A172 (cell line): ENCODE measurements around the gene FBLN1. TPM values are rescaled to one million over a fixed set of nuclear protein-coding genes. Genes with fewer than 3 reads are reported as not detected.
"Not testable (repeated sequence)": the region's sequence is repeated elsewhere in the genome, so short reads cannot be mapped to it uniquely, and the experiment has no call there.

Experiments
- DNase-seq: peaks from one replicate; pipeline ENCODE4 v3.0.0-alpha.2; 2015; ENCODE audit warnings: low spot score
- total RNA-seq: library from RNA; depleted of rRNA; stranded (reverse); fragments of >200 nt; shearing (Covaris generic); gene quantifications from 2 replicates; pipeline ENCODE4 v1.2.3, GENCODE V29; 2014

Gene FBLN1
- total RNA-seq, 1 experiment from 2014 or later: 58.8 TPM

DNA sequence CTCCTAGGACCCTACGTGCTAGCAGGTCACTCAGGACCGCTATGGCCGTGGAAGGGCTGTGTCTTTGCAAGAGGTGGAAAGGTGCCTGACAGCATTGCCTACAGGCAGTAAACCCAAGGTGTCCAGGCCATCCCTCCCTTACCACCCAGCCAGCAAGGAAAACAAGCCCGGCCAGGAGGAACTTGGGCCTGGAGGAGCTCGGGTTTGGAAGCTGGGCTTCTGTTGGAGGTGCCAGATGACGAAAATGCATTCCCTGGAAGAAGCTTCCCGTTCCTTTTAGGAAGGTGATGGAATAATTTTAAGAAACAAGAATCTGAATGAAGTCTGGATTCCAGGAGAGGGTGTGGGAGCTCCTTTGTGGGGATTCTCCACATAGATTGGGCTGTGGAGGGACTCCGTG lies 23.6 kb downstream of the FBLN1 start:
- DNase-seq: no peak

DNA sequence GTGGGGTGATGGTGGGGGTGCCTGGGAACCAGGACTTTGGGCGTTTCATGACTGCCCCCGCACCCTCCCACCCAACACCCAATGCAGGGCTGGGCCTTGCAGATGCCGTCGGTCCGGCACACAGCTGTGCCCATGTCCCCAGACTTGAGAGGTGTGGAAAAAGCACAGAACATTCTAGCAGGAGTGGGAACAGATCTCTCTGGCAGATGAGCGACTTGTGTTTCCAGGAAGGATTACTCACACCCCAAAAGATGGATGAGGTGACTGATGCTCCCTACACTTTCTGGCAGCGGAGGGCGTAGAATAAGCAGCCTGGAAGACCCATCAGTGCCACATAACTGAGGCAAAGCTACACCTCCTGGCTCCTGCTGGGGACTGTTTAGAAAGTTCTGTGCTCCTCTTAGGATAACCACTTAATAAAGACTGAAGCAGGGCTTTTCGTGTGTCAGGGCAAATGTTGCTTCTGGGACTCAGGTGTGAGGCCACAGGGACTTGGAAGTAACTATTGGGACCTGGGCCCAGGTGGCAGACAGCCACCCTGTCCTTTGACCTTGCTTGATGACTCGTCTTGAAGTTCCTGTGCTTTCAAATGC lies 24.2 kb downstream of the FBLN1 start:
- no peak for DNase-seq

DNA sequence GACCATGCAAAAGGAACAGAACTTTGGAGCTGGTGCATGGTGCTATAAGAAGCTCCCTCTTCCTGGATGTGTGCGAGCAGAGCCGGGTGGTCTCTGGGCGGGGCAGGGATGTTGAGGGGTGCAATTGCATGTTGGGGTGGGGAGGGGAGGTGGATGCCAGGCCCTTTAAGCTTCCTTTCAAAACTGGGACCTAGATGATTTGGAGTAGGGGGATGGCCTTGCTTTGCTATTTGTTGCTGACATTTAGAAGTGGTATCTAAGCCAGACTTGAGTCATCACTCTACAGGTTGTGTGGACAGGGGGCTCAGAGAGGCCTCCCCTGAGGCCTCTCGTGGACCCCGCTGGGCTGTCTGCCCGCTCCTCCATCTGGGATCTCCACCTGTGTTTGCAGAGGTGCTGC lies 24.8 kb downstream of the FBLN1 start:
- DNase-seq: no peak

DNA sequence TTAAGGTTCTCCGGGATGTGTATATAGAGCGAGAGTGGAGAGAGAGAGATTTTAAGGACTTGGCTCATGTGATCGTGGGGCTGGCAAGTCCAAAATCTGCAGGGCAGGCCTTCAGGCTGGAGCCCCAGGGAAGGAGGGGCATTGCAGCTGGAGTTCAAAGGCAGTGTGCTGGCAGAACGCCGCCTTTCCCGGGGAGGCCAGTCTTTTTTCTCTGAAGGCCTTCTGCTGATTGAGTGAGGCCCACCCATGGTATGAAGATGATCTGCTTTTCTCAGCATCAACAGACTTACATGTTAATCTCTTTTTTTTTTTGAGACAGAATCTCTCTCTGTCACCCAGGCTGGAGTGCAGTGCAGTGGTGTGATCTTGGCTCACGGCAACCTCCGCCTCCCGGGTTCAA lies 25.4 kb downstream of the FBLN1 start:
- DNase-seq: no peak

DNA sequence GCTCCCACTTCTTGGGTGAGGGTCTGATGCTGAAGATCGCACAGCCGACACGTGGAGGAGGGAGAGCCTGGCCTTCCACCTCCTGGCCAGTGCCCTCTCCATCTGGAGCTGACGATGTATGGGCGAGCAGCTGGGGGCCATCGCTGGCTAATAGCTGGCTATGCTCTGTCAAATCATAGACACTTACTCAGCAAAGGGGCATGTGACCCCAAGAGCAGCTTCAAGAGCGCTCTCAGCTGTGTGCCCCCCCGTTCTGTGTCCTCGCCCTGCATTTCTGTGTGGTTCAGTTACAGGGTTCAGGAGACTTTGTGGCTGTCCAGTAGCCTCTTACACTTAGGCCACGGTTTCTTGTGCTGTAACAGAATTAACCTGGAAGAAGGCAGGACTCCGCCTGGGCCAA lies 26.4 kb downstream of the FBLN1 start:
- DNase-seq: no peak

DNA sequence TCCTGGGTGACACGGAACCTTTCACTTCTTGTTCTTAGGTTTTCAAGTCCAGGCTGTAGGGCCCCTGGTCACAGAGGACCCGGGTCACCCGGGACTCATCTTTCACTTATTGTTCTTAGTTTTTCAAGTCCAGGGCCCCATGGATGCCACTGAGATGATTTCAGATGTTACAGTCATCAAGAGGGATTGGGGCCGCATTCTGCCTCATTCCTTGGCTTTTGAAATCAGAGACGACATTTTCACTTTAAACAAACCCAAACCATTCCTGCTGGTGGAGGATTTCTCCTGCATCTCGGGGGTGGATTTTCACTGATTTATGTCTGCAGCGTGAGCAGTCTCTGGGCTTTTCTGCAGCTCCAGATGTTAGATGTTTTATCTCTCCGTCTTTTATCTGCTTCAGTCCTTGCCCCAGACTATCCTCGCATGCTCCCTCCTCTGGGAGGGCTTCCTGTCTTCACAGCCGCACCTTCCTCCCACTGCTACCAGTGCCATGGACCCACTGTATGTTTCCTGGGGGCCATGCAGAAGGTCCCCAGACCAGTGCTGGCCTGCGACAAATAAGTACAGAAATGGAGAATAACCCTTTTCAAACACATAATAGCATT lies 27.4 kb downstream of the FBLN1 start:
- DNase-seq: no peak

DNA sequence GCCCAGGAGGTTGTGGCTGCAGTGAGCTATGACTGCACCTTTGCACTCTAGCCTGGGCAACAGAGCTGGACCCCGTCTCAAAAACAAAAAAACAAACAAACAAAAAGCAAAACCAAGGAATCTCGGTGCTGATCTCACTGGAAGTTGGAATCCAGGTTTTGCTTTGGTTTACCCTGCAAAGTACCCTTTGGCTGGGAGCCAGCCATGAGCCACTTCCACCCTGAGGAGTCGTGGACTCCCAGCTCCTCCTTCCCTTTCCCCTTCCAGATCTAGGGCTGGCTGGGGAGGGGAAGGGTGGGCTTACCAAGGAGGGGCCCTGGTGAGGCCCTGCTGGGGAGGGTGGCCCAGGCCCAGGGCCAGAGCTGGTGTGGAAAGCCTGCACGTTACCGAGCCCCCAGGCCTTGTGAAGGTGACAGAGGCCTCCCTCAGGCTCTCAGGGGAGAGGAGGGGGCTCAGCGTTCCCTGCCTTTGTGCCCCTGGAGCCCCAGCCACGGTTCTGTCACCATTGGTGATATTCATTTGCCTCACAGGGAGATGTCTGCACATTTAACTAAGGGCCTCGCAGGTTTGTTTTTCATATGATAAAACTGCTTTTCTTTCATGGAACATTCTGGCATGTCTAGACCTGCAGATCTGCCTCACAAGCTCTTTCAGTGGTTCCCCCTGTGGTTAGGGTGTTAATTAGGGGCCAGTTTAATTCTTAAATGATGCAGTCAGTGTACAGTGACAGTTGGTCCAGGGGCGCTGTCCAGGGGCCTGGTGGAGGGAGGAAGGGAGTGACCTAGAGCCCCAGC lies 29.0 kb downstream of the FBLN1 start:
- DNase-seq: no peak

DNA sequence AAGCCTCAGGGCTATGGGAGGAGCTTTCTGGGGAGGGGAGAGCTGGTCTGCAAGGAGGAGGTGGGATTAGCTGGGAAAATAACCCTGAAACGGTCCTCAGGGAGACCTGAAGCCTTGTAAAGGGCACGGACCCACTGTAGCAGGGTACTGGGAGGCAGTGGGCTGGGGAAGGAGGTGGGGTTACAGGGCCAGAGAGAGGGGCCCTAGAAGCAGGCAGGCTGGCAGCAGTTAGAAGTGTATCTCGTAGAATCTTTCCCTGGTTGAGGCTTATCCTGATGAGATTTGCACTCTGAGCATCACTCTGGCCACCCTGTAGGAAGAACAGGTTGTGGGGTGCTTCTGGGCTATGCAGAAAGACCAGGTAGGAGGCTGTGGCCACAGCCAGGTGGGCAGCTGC lies 29.6 kb downstream of the FBLN1 start:
- no peak for DNase-seq

DNA sequence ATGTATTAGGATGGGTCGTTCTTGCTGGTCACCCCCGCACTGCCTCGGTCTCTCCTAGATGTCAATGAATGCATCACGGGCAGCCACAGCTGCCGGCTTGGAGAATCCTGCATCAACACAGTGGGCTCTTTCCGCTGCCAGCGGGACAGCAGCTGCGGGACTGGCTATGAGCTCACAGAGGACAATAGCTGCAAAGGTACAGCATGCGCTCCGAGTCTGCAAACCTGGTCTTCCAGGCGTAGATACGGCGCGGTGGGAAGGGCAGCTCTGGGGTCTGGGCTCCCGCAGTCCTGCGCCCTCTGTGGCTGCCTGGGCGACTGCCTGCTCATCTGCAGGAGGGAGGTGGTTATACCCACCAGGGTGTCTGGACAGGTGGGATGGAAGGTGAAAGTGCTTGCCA lies 31.0 kb downstream of the FBLN1 start:
- no peak for DNase-seq

DNA sequence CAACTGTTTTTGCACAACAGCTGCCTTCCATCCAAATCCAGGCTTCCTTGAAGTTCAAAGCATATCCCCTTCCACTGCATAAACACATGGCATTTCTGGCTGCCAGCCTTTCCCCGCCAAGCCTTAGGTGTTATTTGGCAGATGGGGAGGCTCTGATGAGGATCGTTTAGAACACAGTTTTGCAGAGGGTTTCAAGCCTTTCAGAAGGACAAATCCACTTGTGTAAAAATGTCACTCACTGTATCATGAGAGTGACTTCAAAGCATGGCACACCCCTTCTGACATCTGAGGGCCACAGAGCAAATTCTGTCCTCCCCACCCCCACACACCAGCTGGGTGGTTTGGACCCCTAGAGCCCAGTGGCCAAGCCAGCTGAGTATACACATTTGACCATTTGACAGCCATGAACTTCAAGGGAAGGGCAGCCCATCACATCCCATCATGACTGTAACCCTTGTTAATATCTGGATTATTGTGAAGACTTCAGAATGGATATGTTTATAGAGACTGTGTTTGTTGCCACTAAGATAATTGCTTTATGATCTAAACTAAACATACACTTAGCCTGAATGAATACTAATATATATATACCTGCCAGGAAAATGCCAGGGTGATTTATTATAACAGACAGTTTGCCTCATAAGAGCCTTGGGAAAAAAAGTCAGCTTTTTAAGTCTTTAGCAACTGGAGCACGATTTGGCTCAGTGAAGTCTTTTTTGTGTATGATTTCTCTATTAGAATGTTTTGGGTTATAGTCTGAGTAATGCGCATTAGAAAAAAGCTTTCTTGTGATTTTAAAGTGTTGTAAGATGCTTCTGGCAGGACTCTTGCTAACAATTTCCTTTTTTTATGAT lies 31.9 kb downstream of the FBLN1 start:
- DNase-seq: no peak

DNA sequence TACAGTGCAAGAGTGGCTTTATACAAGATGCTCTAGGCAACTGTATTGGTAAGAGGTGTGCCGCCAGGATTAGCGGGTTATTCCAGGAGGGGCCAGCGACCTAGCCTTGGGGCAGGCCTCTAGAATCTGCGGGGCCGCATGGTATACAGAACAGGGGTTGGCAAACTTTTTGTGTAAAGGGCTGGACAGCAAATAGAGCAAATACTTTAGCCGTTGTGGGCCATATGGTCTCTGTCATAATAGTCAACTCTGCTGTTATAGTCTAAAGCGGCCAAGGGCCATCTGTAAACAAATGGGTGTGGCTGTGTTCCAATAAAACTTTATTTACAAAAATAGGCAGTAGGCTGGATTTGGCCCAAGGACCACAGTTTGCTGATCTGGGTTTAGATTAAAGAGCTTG lies 32.6 kb downstream of the FBLN1 start:
- no peak for DNase-seq

DNA sequence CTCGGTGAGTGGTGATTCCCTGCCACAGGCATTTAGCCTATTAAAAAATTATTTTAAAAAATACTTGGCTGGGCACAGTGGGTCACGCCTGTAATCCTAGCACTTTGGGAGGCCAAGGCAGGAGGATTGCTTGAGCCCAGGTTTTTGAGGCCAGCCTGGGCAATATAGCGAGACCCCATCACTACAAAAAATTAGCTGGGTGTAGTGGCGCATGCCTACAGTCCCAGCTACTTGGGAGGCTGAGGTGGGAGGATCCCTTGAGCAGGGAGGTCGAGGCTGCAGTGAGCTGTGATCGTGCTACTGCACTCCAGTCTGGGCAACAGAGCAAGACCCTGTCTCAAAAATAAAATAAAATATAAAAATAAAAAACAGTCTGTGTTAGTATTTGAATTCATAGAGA lies 33.2 kb downstream of the FBLN1 start:
- not testable (repeated sequence) for DNase-seq

DNA sequence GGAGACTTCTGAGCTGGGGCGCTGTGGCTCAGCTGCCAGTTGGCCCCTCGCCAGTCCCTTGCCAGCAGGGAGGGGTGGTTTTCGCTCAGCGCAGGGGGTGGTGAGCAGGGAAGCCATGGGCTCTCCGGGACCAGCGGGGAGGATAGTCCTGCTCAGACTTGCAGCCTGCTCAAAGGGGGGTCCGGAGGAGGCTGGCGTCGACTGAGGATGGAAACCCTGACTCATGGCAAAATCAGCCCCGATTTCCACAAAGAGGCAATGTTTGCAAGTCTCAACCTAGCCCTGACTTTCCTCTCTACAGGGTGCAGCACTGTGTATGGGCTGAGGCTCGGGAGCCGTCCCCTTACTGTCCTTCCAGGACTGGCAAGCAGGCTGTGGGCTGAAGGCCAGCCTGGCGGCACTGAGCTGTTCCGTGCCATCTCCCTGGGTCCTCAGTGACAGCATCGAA lies 35.1 kb downstream of the FBLN1 start:
- peak; percentile 83 for DNase-seq

DNA sequence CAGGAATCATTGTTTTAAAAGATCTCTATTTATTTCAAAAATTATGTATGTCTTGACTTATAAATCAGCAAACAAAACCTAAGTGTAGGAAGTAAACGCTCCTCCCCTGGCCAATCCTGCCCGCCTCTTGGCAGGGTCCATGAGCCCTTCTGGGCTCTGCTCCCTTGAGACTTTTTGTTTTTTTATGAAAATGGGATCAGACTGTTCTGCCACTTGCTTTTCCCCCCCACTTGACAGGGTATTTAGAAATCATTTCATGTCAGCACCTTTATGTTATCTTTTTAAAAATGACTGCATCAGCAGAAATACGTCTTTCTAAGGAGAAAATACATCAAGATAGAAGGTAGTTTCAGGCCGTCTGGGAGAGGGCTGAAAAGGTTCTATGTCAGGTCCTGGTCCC lies 35.6 kb downstream of the FBLN1 start:
- DNase-seq: no peak

DNA sequence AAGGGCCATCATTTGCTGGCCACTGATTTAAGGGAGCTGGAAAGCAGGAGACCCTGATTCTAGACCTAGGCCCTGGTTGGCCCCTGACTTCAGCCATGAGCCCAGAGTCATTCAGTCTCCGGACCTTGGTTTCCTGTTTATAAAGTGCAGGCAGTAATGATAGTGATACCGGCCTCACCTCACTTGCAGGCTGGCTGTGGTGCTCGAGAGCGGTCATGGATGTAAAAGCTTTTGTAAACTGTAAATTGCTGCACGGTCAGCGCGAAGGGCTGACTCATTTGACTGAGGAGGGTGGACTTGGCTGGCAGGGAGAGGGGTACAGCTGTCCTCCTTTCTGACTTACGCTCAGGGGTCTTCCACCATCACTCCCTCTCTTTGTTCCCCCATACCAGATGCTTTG lies 37.4 kb downstream of the FBLN1 start:
- no peak for DNase-seq

DNA sequence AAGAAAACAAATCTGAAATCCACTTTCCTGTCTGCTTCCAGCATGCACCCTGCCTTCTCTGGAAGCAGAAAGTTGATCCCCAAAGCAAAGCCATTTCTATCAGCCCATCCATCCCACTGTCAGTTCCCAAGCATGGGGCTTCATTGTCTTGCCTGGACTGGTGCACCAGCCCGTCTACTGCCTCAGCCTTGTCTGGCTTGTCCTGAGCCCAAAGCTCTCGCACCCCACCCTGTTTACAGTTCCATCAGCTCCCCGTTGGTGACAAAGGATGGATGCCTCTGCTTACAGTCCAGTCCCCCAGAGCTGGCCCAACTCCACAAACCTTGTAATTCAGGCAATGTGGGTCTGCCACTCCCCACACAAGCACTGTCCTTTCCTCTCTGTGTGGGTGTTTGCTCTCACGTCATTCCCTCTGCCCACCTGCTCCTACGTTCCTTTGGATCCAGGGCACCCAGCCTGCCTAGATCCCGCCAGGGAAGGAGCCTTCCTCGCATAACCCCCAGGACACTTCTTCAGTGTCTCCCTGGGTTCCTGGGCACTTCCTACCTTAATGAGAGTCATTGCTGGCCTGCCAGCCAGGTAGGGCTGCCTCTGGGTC lies 38.8 kb downstream of the FBLN1 start:
- no peak for DNase-seq

DNA sequence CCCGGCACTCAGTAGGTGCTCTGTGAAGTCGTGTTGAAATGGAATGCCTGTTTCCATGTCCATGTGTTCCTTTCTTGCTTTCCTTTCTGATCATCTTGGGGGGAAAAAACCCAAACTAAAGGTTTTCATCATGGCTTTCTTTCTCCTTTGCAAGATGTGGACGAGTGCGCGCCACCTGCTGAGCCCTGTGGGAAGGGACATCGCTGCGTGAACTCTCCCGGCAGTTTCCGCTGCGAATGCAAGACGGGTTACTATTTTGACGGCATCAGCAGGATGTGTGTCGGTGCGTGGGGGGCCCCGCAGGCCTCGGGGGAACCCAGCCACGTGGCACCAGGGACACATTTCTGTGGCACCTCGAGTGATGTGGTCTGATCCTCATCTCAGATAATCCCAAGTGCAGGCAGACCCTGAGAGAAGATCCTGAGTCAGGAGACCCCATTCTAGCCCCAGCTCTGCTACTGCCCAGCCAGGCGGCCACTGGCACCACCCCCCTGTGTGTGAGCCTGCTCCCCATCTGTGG lies 39.4 kb downstream of the FBLN1 start:
- DNase-seq: no peak

DNA sequence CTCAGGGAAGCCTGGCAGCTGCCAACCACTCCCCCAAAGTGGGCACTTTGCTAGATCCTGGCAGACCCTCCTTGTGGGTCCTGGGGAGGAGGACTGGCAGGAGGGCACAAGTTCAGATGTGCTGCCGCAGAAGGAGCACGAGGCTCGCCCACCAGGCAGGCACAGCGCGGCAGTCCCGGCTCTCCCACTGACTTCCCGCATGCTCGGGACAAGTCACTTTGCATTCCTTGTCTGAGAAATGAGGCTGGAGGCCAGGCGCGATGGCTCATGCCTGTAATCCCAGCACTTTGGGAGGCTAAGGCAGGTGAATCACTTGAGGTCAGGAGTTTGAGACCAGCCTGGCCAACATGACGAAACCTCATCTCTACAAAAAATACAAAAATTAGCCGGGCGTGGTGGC lies 40.1 kb downstream of the FBLN1 start:
- not testable (repeated sequence) for DNase-seq

DNA sequence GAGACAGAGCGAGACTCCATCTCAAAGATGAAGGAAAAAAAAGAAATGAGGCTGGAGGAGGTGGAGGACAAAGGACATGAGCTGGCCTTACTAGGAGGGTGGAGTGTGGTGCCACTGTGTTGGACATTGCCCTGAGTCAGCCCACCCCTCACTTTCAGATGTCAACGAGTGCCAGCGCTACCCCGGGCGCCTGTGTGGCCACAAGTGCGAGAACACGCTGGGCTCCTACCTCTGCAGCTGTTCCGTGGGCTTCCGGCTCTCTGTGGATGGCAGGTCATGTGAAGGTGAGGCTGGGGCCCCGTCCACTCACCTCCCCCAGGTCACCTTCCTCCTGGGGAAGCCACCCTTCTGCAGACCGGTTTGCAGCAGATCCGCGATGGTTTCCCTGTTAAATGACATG lies 40.6 kb downstream of the FBLN1 start:
- DNase-seq: no peak

DNA sequence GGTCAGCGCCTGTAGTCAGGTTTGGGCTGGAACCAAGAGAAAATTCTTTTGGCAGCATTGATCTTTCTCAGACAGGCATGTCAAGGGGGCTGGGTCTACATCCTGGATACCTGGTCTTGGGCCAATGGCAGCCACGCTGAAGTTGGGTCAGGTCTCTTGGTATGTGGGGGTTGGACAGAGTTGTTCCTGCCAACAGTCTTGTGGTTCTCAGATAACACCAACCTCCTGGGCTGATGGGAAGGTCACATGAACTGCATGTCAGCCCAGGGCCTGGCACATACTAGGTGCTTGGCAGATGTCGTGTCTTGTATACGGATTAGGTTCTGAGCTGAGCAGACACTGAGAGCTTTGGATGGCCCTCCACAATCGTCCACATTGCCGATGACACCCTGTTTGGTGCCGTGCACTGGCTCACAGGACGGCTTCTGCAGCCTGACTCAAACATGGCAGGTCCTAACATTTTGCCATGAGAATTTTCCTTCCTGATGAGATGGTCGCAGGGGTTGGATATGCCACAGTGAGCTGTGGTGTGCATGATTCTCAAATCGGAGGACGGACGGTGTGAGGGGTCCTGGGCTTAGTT lies 42.0 kb downstream of the FBLN1 start:
- peak; percentile 53 for DNase-seq

DNA sequence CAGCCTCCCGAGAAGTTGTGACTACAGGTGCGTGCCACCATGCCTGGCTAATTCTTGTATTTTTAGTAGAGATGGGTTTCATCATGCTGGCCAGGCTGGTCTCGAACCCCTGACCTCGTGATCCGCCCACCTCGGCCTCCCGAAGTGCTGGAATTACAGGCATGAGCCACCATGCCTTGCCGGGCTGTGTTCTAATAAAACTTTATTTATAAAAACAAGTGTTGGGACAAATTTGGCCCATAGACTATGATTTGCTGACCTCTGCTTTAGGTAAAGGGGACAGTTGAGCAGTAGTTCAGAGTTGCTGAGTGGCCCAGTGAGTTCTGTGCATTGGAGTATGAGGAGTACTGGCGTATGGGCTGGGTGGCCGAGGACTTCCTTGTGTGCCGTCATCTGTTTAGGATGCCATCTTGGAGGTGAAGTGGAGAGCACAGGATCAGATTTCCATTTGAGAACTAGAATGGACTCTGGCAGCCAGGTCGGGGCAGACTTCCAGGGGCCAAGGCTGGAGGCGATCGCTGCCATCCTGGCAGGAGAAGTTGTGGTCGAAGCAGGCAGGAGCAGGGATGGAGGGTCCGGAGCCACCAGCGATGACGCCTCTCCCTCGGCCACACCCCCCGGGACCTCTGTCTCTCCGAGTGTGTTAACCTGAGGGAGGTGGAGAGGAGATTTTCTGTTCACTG lies 43.8 kb downstream of the FBLN1 start:
- DNase-seq: no peak
